Right lobe of liver (tissue), 4 donors: ENCODE measurements around the gene ACE.

Experiments
- POLR2A ChIP-seq: fragments of 450-650 bp; IDR thresholded peaks from one replicate; pipeline ENCODE4 v1.6.1; 2017; ENCODE audit warnings: antibody characterized with exemption, mild to moderate bottlenecking
- TF ChIP-seq, protein P1 (sequence below), 4 donors: fragments of 200-600 bp in 3 of 4; fragments of 450-650 bp in 1 of 4; IDR thresholded peaks; one replicate each; pipeline versions ENCODE4 v1.5.1 to v1.8.0; 2016 to 2022; ENCODE audit warnings: antibody characterized with exemption in 4 of 4, mild to moderate bottlenecking in 2 of 4
- donor health status: DM: no; HTN: no; CAD: no.
- donor health status: DM: no; HTN: no; CAD: no.
- donor health status: DM: no; HTN: yes; CAD: no.

DNA sequence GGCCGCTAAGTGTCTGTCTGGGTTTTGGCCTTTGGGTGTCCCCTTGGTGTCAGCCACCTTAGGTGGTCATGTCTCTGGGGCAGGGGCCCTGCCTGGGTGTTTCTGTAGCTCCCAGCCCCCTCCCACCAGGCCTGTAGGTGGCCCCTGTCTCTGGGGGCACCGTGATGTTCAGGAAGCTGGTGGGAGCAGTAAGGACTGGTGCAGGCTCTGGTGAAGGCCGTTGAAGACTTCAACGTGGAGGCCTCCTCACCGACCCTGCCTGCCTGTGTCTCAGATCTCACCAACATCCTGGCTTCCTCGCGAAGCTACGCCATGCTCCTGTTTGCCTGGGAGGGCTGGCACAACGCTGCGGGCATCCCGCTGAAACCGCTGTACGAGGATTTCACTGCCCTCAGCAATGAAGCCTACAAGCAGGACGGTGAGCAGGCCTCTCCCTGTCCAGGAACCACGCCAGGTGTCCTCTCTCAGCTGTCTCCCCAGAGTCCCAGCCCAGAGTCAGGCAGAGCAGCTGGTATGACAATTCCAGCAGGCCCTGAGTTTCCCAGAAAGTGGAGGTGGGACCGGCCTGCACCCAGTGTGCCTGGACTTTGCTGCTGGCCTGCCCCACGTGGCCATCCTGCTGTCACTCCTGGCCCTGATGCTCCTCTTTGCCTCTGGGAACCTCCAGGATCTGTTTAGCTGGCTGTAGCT, 2.8 kb downstream of the ACE start:
- TF ChIP-seq, protein P1, sequence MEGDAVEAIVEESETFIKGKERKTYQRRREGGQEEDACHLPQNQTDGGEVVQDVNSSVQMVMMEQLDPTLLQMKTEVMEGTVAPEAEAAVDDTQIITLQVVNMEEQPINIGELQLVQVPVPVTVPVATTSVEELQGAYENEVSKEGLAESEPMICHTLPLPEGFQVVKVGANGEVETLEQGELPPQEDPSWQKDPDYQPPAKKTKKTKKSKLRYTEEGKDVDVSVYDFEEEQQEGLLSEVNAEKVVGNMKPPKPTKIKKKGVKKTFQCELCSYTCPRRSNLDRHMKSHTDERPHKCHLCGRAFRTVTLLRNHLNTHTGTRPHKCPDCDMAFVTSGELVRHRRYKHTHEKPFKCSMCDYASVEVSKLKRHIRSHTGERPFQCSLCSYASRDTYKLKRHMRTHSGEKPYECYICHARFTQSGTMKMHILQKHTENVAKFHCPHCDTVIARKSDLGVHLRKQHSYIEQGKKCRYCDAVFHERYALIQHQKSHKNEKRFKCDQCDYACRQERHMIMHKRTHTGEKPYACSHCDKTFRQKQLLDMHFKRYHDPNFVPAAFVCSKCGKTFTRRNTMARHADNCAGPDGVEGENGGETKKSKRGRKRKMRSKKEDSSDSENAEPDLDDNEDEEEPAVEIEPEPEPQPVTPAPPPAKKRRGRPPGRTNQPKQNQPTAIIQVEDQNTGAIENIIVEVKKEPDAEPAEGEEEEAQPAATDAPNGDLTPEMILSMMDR (IDR thresholded peaks at IDR 0.05) = no peak
- no peak for TF ChIP-seq POLR2A
